Keratinocyte (primary cell): ENCODE results near the gene DZIP1L.
"Not testable (repeated sequence)": the region's sequence is repeated elsewhere in the genome, so short reads cannot be mapped to it uniquely, and the experiment has no call there.

Experiments used
- CTCF ChIP-seq, 3 experiments: IDR thresholded peaks in 1 of 3; conservative IDR thresholded peaks in 1 of 3; optimal IDR thresholded peaks in 1 of 3; 2 replicates in 2 of 3; 3 replicates in 1 of 3; pipeline versions ENCODE3 to v1.5.1; 2011; ENCODE audit warnings: low read length in 3 of 3, mild to moderate bottlenecking in 3 of 3, moderate library complexity in 2 of 3, control low read depth in 1 of 3, inconsistent platforms in 1 of 3; ENCODE audit not compliant: insufficient read depth in 2 of 3; ENCODE audit errors: extremely low read depth in 1 of 3
- EZH2 ChIP-seq: IDR thresholded peaks from one replicate; pipeline ENCODE4 v1.6.1; 2012; ENCODE audit warnings: inconsistent platforms, mild to moderate bottlenecking, low read length, moderate library complexity

- TF ChIP-seq CTCF (optimal IDR thresholded peaks at IDR 0.05 in 1 of 3, IDR thresholded peaks at IDR 0.05 in 1 of 3, conservative IDR thresholded peaks at IDR 0.05 in 1 of 3; ENCODE audit: extremely low read depth in 1 of 3, insufficient read depth in 2 of 3, low read length in 3 of 3); EZH2: not testable (repeated sequence)
Measured at GRCh38 chr3:138085745-138086144, 29.7 kb downstream of the DZIP1L start.
